Measurements from ENCODE around the gene CPNE1. TPM values are rescaled to one million over a fixed set of nuclear protein-coding genes. Genes with fewer than 3 reads are reported as not detected.

CPNE1 gene
- total and polyA plus RNA-seq, 2 donors (not counting 1 experiment from before 2014, with no cell fraction given), result 88.8 to 146 TPM

- H2AFZ ChIP-seq (ENCODE audit: low read length), result no peak overlapping the region
- TF ChIP-seq, protein P1, sequence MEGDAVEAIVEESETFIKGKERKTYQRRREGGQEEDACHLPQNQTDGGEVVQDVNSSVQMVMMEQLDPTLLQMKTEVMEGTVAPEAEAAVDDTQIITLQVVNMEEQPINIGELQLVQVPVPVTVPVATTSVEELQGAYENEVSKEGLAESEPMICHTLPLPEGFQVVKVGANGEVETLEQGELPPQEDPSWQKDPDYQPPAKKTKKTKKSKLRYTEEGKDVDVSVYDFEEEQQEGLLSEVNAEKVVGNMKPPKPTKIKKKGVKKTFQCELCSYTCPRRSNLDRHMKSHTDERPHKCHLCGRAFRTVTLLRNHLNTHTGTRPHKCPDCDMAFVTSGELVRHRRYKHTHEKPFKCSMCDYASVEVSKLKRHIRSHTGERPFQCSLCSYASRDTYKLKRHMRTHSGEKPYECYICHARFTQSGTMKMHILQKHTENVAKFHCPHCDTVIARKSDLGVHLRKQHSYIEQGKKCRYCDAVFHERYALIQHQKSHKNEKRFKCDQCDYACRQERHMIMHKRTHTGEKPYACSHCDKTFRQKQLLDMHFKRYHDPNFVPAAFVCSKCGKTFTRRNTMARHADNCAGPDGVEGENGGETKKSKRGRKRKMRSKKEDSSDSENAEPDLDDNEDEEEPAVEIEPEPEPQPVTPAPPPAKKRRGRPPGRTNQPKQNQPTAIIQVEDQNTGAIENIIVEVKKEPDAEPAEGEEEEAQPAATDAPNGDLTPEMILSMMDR (conservative IDR thresholded peaks at IDR 0.05 in 1 of 2, IDR thresholded peaks at IDR 0.05 in 1 of 2; ENCODE audit: low read depth in 1 of 2, low read length in 2 of 2), result no peak
- no peak for TF ChIP-seq EZH2 (IDR thresholded peaks at IDR 0.05; ENCODE audit: low read length, missing control alignments)
- H3K4me1 ChIP-seq (ENCODE audit: control insufficient read depth, extremely low read depth, insufficient read depth, low read length), result no peaks in the 10 kb centered on the region
- H3K79me2 ChIP-seq (ENCODE audit: control insufficient read depth, insufficient read depth, low read length), result no peaks in the 10 kb centered on the region
- H3K9me3 ChIP-seq (ENCODE audit: control insufficient read depth, insufficient read depth, low read depth, low read length), result no peaks in the 10 kb centered on the region
- no peak overlapping the region for H3K4me3 ChIP-seq (replicated peaks in 1 of 4; ENCODE audit: control extremely low read depth in 1 of 4, insufficient read depth in 1 of 4, low read depth in 3 of 4, low read length in 4 of 4)
- peaks cover 2% of the 10 kb centered on the region for H3K27me3 ChIP-seq (ENCODE audit: control insufficient read depth, insufficient read depth, low read length)
- H3K27ac ChIP-seq (ENCODE audit: insufficient read depth, low read length), result no peak overlapping the region
- H4K20me1 ChIP-seq (ENCODE audit: control insufficient read depth, extremely low read depth, insufficient read depth, low read length), result no peaks in the 10 kb centered on the region
- no peak overlapping the region for H3K4me2 ChIP-seq (ENCODE audit: extremely low read depth, insufficient read depth, low read length)
- no peak overlapping the region for H3K9ac ChIP-seq (ENCODE audit: insufficient read depth, low read length)
- no peak for DNase-seq (ENCODE audit: low read depth in 2 of 2)
- no peaks in the 10 kb centered on the region for H3K36me3 ChIP-seq (ENCODE audit: control insufficient read depth, insufficient read depth, low read length)
Observed at GRCh38 chr20:35582741-35583404, 81.8 kb downstream of the CPNE1 start.

- no peaks in the 10 kb centered on the region for H3K4me1 ChIP-seq (ENCODE audit: control insufficient read depth, extremely low read depth, insufficient read depth, low read length)
- H3K27me3 ChIP-seq (ENCODE audit: control insufficient read depth, insufficient read depth, low read length), result peaks cover 2% of the 10 kb centered on the region
- H3K79me2 ChIP-seq (ENCODE audit: control insufficient read depth, insufficient read depth, low read length), result no peaks in the 10 kb centered on the region
- DNase-seq (ENCODE audit: low read depth in 2 of 2), result no peak
- H2AFZ ChIP-seq (ENCODE audit: low read length), result no peak overlapping the region
- H3K27ac ChIP-seq (ENCODE audit: insufficient read depth, low read length), result no peak overlapping the region
- H3K4me2 ChIP-seq (ENCODE audit: extremely low read depth, insufficient read depth, low read length), result no peak overlapping the region
- H3K9ac ChIP-seq (ENCODE audit: insufficient read depth, low read length), result no peak overlapping the region
- TF ChIP-seq EZH2 (IDR thresholded peaks at IDR 0.05; ENCODE audit: low read length, missing control alignments), result no peak
- TF ChIP-seq, protein P1 (conservative IDR thresholded peaks at IDR 0.05 in 1 of 2, IDR thresholded peaks at IDR 0.05 in 1 of 2; ENCODE audit: low read depth in 1 of 2, low read length in 2 of 2), result no peak
- H3K4me3 ChIP-seq (replicated peaks in 1 of 4; ENCODE audit: control extremely low read depth in 1 of 4, insufficient read depth in 1 of 4, low read depth in 3 of 4, low read length in 4 of 4), result no peak overlapping the region
- H4K20me1 ChIP-seq (ENCODE audit: control insufficient read depth, extremely low read depth, insufficient read depth, low read length), result no peaks in the 10 kb centered on the region
- H3K9me3 ChIP-seq (ENCODE audit: control insufficient read depth, insufficient read depth, low read depth, low read length), result no peaks in the 10 kb centered on the region
- H3K36me3 ChIP-seq (ENCODE audit: control insufficient read depth, insufficient read depth, low read length), result no peaks in the 10 kb centered on the region
Observed at GRCh38 chr20:35582131-35582530, 82.6 kb downstream of the CPNE1 start.

DNA sequence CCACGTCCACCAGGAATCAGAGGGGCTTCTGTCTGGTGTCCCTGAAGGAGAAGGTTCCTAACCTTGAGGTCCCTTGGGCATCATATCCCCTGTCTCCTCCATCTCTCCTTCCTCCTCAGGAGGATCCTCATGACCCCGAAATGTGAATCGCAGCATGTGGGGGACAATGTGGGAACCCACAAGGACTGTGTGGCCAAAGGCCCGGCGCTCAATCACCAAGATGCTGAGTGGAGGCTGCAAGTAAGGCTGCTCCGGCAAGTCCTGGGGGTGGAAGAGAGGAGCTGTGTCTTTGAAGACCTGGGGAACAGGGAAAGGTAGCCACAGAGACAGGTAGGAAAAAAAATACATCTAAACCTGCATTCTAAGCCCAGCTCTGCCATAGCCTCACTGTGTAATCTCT, 85.5 kb downstream of the CPNE1 start:
- Histone ChIP-seq H3K4me2 (ENCODE audit: extremely low read depth, insufficient read depth, low read length) (no peak overlapping the region), H3K27ac (ENCODE audit: insufficient read depth, low read length) (no peak overlapping the region), H3K4me3 (replicated peaks in 1 of 4; ENCODE audit: control extremely low read depth in 1 of 4, insufficient read depth in 1 of 4, low read depth in 3 of 4, low read length in 4 of 4) (no peak overlapping the region), H3K79me2 (ENCODE audit: control insufficient read depth, insufficient read depth, low read length) (no peaks in the 10 kb centered on the region), H3K9me3 (ENCODE audit: control insufficient read depth, insufficient read depth, low read depth, low read length) (no peaks in the 10 kb centered on the region), H3K9ac (ENCODE audit: insufficient read depth, low read length) (no peak overlapping the region), H2AFZ (ENCODE audit: low read length) (no peak overlapping the region), H3K27me3 (ENCODE audit: control insufficient read depth, insufficient read depth, low read length) (peaks cover 2% of the 10 kb centered on the region), H4K20me1 (ENCODE audit: control insufficient read depth, extremely low read depth, insufficient read depth, low read length) (no peaks in the 10 kb centered on the region), H3K36me3 (ENCODE audit: control insufficient read depth, insufficient read depth, low read length) (no peaks in the 10 kb centered on the region), H3K4me1 (ENCODE audit: control insufficient read depth, extremely low read depth, insufficient read depth, low read length) (no peaks in the 10 kb centered on the region)
- TF ChIP-seq EZH2 (IDR thresholded peaks at IDR 0.05; ENCODE audit: low read length, missing control alignments), result no peak
- TF ChIP-seq, protein P1 (conservative IDR thresholded peaks at IDR 0.05 in 1 of 2, IDR thresholded peaks at IDR 0.05 in 1 of 2; ENCODE audit: low read depth in 1 of 2, low read length in 2 of 2), result no peak
- no peak for DNase-seq (ENCODE audit: low read depth in 2 of 2)

All from fibroblast of lung (primary cell).